ENCODE results near the gene PSMG4. TPM values are rescaled to one million over a fixed set of nuclear protein-coding genes. Genes with fewer than 3 reads are reported as not detected.

PSMG4 gene
- total and polyA plus RNA-seq, 9 of the 15 experiments (the other 6 are each of a cell fraction or from before 2014, with no cell fraction given), result 12.9 to 185 (median 52.0) TPM

DNA sequence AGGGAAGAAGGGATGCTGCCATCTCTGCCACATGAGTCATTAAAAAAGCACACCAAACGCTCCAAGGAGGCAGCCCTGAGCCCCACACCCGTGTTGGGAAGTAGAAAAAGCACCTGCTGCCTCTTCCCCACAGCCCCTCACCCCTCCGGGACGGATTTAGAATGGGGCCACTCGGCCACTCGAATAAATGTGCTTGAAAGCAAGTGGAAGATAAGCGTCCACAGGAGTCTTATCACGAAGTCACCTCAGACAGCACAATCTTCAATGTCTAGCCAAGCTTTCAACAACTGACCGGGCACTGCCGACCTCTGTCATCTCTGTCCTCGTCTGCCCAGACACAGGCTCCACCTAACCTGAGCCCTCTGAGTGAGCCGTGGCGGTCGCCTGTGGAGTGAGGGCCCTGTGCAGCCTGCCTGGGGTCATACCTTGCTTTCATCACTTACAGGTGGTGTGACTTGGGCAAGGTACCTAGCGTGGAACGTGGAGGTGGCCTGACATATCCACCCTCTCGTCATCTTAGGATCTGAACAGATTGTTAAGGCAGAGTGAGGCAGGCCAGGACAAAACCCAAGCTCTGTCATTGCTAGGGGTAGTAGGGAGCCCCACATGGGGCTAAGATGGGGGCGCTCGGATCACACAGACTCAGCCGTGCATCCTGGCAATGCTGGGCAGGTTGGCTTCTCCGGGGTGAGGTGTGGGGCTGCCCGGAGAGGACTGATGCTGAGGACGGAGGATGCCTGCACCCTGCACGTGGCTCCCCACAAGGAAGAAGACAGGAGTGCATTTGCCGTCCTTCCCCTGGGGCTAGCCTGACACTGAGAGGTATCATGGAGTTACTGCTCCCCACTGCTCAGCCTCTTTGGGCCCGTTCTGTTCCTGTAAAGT is 34.8 kb downstream of the PSMG4 start (continued):
- TF ChIP-seq NONO (IDR thresholded peaks at IDR 0.05; ENCODE audit: low read depth in 2 of 2, low read length in 1 of 2), result no peak
- TF ChIP-seq ZFPM2 (CRISPR knock-in tag; IDR thresholded peaks at IDR 0.05), result no peak
- TF ChIP-seq, protein P1, sequence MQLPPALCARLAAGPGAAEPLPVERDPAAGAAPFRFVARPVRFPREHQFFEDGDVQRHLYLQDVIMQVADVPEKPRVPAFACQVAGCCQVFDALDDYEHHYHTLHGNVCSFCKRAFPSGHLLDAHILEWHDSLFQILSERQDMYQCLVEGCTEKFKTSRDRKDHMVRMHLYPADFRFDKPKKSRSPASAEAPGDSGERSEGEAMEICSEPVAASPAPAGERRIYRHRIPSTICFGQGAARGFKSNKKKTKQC (CRISPR knock-in tag; IDR thresholded peaks at IDR 0.05), result 0 out of 2 replicates have a peak, but pooled peaks have one; percentile 34
- TF ChIP-seq MYNN (IDR thresholded peaks at IDR 0.05), result no peak
- TF ChIP-seq MYNN (CRISPR knock-in tag; IDR thresholded peaks at IDR 0.05), result no peak
- no peak for TF ChIP-seq SMARCC2 (IDR thresholded peaks at IDR 0.05; ENCODE audit: low read depth)
- no peak for TF ChIP-seq NCOA4 (IDR thresholded peaks at IDR 0.05; ENCODE audit: partially characterized antibody)
- TF ChIP-seq HDAC1 (IDR thresholded peaks at IDR 0.05), result no peak
- TF ChIP-seq EHMT2 (IDR thresholded peaks at IDR 0.05), result no peak
- TF ChIP-seq BRF1 (IDR thresholded peaks at IDR 0.05; ENCODE audit: borderline replicate concordance, extremely low read depth, insufficient read length), result no peak
- no peak for TF ChIP-seq PTRF (tag; IDR thresholded peaks at IDR 0.05)
- TF ChIP-seq GATA2 (CRISPR knock-in tag; IDR thresholded peaks at IDR 0.05), result no peak
- TF ChIP-seq ZNF282 (CRISPR knock-in tag; IDR thresholded peaks at IDR 0.05), result no peak
- TF ChIP-seq SMARCB1 (IDR thresholded peaks at IDR 0.05; ENCODE audit: insufficient read length, low read depth), result no peak
- no peak for TF ChIP-seq SPI1 (IDR thresholded peaks at IDR 0.05; ENCODE audit: borderline replicate concordance, low read depth, low read length)
- no peak for TF ChIP-seq SRSF3 (IDR thresholded peaks at IDR 0.05; ENCODE audit: insufficient read depth, low read length)
- no peak for TF ChIP-seq BRD9 (IDR thresholded peaks at IDR 0.05; ENCODE audit: low read depth, partially characterized antibody)
- no peak for TF ChIP-seq RAD51 (IDR thresholded peaks at IDR 0.05; ENCODE audit: borderline replicate concordance, low read depth)
- 0 out of 2 replicates have a peak, but pooled peaks have one; percentile 21 for TF ChIP-seq JUND (IDR thresholded peaks at IDR 0.05; ENCODE audit: borderline replicate concordance, low read depth, low read length)
- no peak for TF ChIP-seq JUND (tag; IDR thresholded peaks at IDR 0.05; ENCODE audit: borderline replicate concordance, low read depth, low read length)
- TF ChIP-seq PTBP1 (IDR thresholded peaks at IDR 0.05; ENCODE audit: low read depth, low read length), result no peak
- TF ChIP-seq, protein P2, sequence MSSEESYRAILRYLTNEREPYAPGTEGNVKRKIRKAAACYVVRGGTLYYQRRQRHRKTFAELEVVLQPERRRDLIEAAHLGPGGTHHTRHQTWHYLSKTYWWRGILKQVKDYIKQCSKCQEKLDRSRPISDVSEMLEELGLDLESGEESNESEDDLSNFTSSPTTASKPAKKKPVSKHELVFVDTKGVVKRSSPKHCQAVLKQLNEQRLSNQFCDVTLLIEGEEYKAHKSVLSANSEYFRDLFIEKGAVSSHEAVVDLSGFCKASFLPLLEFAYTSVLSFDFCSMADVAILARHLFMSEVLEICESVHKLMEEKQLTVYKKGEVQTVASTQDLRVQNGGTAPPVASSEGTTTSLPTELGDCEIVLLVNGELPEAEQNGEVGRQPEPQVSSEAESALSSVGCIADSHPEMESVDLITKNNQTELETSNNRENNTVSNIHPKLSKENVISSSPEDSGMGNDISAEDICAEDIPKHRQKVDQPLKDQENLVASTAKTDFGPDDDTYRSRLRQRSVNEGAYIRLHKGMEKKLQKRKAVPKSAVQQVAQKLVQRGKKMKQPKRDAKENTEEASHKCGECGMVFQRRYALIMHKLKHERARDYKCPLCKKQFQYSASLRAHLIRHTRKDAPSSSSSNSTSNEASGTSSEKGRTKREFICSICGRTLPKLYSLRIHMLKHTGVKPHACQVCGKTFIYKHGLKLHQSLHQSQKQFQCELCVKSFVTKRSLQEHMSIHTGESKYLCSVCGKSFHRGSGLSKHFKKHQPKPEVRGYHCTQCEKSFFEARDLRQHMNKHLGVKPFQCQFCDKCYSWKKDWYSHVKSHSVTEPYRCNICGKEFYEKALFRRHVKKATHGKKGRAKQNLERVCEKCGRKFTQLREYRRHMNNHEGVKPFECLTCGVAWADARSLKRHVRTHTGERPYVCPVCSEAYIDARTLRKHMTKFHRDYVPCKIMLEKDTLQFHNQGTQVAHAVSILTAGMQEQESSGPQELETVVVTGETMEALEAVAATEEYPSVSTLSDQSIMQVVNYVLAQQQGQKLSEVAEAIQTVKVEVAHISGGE (CRISPR knock-in tag; IDR thresholded peaks at IDR 0.05), result 0 out of 6 replicates have a peak, but pooled peaks of 1 of the 3 experiments have one; percentile 10
- TF ChIP-seq NFIC (IDR thresholded peaks at IDR 0.05), result peak; percentile 39; the same call in 1 of the 2 replicates
- TF ChIP-seq SMAD1 (IDR thresholded peaks at IDR 0.05; ENCODE audit: low read depth, low read length, partially characterized antibody), result no peak
- no peak for TF ChIP-seq RUNX1 (IDR thresholded peaks at IDR 0.05; ENCODE audit: low read depth)
- peak; percentile 37; the same call in 1 of the 2 replicates for TF ChIP-seq EP300 (IDR thresholded peaks at IDR 0.05; ENCODE audit: low read length)
- TF ChIP-seq MAFK (IDR thresholded peaks at IDR 0.05; ENCODE audit: low read length), result no peak
